Measurements from ENCODE around the gene PDE10A.

PDE10A gene

GRCh38 chr6:165426892-165427291 lies 236.1 kb downstream of the PDE10A start:
- no peak for DNase-seq (ENCODE audit: extremely low read depth in 1 of 2, low read depth in 1 of 2)

- DNase-seq (ENCODE audit: extremely low read depth in 1 of 2, low read depth in 1 of 2) = no peak
These were observed 240.8 kb downstream of the PDE10A start for GRCh38 chr6:165422192-165422591.

GRCh38 chr6:165417278-165417865 lies 245.7 kb downstream of the PDE10A start:
- no peak for DNase-seq (ENCODE audit: extremely low read depth in 1 of 2, low read depth in 1 of 2)

- DNase-seq (ENCODE audit: extremely low read depth in 1 of 2, low read depth in 1 of 2) = no peak
These were observed 258.3 kb downstream of the PDE10A start for GRCh38 chr6:165404697-165405096.

- DNase-seq (ENCODE audit: extremely low read depth in 1 of 2, low read depth in 1 of 2) = no peak
These were observed 258.7 kb downstream of the PDE10A start for GRCh38 chr6:165404296-165404695.

GRCh38 chr6:165403006-165403595 lies 259.9 kb downstream of the PDE10A start:
- DNase-seq (ENCODE audit: extremely low read depth in 1 of 2, low read depth in 1 of 2) = no peak

GRCh38 chr6:165401092-165401491 lies 261.9 kb downstream of the PDE10A start:
- no peak for DNase-seq (ENCODE audit: extremely low read depth in 1 of 2, low read depth in 1 of 2)

- no peak for DNase-seq (ENCODE audit: extremely low read depth in 1 of 2, low read depth in 1 of 2)
These were observed 272.6 kb downstream of the PDE10A start for GRCh38 chr6:165390475-165390874.

- no peak for DNase-seq (ENCODE audit: extremely low read depth in 1 of 2, low read depth in 1 of 2)
These were observed 273.5 kb downstream of the PDE10A start for GRCh38 chr6:165389534-165389933.

- no peak for DNase-seq (ENCODE audit: extremely low read depth in 1 of 2, low read depth in 1 of 2)
These were observed 279.7 kb downstream of the PDE10A start for GRCh38 chr6:165383323-165383722.

GRCh38 chr6:165376100-165376499 lies 286.9 kb downstream of the PDE10A start:
- DNase-seq (ENCODE audit: extremely low read depth in 1 of 2, low read depth in 1 of 2) = no peak

GRCh38 chr6:165365371-165365770 lies 297.7 kb downstream of the PDE10A start:
- DNase-seq (ENCODE audit: extremely low read depth in 1 of 2, low read depth in 1 of 2) = no peak

GRCh38 chr6:165345700-165346099 lies 317.3 kb downstream of the PDE10A start:
- DNase-seq (ENCODE audit: extremely low read depth in 1 of 2, low read depth in 1 of 2) = no peak

GRCh38 chr6:165340532-165340931 lies 322.5 kb downstream of the PDE10A start:
- no peak for DNase-seq (ENCODE audit: extremely low read depth in 1 of 2, low read depth in 1 of 2)

GRCh38 chr6:165325609-165326008 lies 337.4 kb downstream of the PDE10A start:
- DNase-seq (ENCODE audit: extremely low read depth in 1 of 2, low read depth in 1 of 2) = no peak

- DNase-seq (ENCODE audit: extremely low read depth in 1 of 2, low read depth in 1 of 2) = no peak
These were observed 341.4 kb downstream of the PDE10A start for GRCh38 chr6:165321555-165322145.

- DNase-seq (ENCODE audit: extremely low read depth in 1 of 2, low read depth in 1 of 2) = no peak
These were observed 341.9 kb downstream of the PDE10A start for GRCh38 chr6:165321150-165321549.

- no peak for DNase-seq (ENCODE audit: extremely low read depth in 1 of 2, low read depth in 1 of 2)
These were observed 345.3 kb downstream of the PDE10A start for GRCh38 chr6:165317723-165318122.

GRCh38 chr6:165308926-165309731 lies 353.9 kb downstream of the PDE10A start, which contains the start of gene C6orf118:
Gene C6orf118, minus strand, starts transcription at chr6:165309605. Its CDS starts 19 bp downstream, at chr6:165309586.
- no peak for DNase-seq (ENCODE audit: extremely low read depth in 1 of 2, low read depth in 1 of 2)

- DNase-seq (ENCODE audit: extremely low read depth in 1 of 2, low read depth in 1 of 2) = no peak
These were observed 356.1 kb downstream of the PDE10A start for GRCh38 chr6:165306955-165307354.

GRCh38 chr6:165301372-165302246 lies 361.4 kb downstream of the PDE10A start:
- DNase-seq (ENCODE audit: extremely low read depth in 1 of 2, low read depth in 1 of 2) = no peak

Measured in activated CD8-positive, alpha-beta memory T cell treated with anti-CD3 and anti-CD28 coated beads for 1 hour (primary cell).